GM20000 (cell line): ENCODE measurements around the gene KTN1.

ENCODE experiments used
- DNase-seq: peaks from one replicate; pipeline ENCODE4 v3.0.0; 2012; ENCODE audit warnings: low spot score
- TF ChIP-seq, protein P1 (sequence below): IDR thresholded peaks from 2 replicates; pipeline ENCODE4 v1.5.1; 2012; ENCODE audit warnings: mild to moderate bottlenecking, control low read depth; ENCODE audit errors: extremely low read depth, missing control alignments

The KTN1 gene

DNA sequence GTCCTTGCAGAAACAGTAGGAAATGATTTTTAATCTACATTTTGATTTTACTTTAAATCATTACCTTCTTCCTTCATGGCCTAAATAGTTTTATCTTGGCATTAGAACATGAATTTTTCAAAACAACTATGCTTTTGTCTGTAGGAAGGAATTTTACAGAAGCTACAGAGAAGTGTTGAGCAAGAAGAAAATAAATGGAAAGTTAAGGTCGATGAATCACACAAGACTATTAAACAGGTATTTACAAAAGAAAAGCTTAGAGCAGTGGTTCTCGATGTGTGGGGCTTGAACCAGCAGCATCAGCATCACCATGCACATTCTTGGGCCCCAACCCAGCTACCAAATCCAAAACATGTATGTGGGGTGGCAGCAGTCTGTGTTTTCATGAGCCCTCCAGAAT is 91.6 kb downstream of the KTN1 start:
- TF ChIP-seq, protein P1, sequence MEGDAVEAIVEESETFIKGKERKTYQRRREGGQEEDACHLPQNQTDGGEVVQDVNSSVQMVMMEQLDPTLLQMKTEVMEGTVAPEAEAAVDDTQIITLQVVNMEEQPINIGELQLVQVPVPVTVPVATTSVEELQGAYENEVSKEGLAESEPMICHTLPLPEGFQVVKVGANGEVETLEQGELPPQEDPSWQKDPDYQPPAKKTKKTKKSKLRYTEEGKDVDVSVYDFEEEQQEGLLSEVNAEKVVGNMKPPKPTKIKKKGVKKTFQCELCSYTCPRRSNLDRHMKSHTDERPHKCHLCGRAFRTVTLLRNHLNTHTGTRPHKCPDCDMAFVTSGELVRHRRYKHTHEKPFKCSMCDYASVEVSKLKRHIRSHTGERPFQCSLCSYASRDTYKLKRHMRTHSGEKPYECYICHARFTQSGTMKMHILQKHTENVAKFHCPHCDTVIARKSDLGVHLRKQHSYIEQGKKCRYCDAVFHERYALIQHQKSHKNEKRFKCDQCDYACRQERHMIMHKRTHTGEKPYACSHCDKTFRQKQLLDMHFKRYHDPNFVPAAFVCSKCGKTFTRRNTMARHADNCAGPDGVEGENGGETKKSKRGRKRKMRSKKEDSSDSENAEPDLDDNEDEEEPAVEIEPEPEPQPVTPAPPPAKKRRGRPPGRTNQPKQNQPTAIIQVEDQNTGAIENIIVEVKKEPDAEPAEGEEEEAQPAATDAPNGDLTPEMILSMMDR: no peak
- DNase-seq: no peak

DNA sequence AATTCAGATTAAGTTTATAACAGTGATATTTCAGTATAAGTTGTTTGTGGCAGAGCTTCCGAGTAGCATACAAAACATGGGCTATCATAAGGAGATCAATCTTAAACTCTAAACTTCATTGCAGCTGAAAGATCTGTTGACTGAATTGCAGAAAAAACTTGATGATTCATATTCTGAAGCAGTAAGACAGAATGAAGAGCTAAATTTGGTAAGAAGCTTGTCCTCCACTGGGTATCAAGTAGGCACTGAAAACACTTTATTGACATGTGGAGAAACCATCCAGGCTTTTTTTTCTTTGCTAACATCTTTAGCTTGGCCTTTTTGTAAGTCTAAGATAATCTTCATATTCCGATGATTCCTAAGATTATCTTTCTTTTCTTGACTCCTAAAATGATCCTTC is 93.0 kb downstream of the KTN1 start:
- DNase-seq: no peak
- TF ChIP-seq, protein P1: no peak

DNA sequence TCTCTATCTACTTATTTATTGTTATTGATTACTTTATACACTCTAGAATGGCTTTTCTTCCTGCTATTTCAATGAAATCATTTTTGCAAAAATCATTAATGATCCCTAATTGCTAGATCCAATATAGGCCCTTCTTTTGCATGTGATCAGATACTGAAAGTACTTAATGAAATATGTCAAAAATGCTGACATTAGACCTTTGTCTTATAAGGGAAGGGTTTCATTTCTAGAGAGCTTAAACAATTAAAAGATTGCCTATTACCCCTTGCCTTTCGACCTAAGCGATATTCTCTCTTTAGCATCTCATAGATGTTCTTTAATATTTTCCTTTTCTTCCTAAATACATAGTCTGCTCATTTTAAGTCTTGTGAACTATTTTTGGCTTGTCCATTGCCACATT is 101.1 kb downstream of the KTN1 start:
- TF ChIP-seq, protein P1: no peak

DNA sequence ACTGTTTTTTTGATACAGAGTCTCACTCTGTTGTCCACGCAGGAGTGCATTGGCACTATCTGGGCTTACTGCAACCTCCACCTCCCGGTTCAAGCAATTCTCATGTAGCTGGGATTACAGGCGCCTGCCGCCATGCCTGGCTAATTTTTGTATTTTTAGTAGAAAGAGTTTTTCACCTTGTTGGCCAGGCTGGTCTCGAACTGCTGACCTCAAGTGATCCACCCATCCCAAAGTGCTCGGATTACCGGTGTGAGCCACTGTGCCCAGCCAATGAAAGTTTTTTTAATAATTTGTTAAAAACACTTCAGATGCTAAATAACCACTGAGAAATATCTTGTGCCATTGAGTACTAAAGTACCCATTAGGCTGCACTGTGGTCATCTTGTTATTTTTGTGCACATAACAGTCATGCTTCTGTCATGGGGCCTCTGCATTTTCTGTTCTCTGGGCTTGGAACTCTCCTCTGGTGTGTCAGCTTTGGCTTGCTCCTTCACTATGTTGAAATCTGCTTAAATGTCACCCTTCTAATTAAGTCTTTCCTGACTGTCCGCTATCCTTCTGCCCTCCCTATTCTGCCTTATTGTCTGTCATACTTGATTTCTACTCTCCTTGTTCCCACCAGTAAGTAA is 105.1 kb downstream of the KTN1 start:
- TF ChIP-seq, protein P1: no peak
- no peak for DNase-seq

More for the DNA sequence above, 101.1 kb downstream of the KTN1 start:
- DNase-seq: no peak

DNA sequence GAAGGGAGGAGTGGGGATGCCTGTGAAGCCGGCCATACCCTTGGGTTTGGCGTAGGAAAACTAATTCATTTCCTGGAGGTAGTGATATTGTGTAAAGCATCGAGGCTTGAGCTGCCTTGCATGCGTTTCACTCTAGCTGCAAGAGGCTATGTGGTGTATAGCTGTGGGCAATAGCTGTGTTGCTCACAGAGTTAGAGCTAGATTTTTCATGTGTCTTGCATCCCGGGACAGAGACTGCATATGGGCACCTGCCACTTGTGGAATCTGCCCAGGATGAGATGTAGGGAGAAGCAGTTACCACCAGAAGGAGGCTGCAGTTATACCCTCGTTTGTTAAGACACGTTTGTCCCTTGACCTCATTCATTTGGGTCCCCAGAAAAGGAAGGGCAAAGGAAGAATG is 106.7 kb downstream of the KTN1 start:
- DNase-seq: no peak
- TF ChIP-seq, protein P1: no peak

DNA sequence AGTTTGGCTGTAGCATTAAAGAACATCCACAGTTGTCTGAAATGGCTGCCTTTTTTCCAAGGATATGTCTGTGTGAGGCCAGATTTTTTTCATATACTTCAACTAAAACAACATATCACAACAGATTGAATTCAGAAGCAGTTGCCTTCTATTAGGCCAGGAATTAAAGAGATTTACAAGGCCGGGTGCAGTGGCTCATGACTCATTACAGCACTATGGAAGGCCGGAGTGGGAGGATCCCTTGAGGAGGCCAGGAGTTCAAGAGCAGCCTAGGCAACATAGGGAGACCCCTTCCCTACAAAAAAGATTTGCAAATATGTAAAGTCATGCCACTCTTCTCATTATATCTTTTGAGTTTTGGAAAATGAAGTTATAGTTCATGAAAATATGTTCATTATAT is 108.6 kb downstream of the KTN1 start:
- TF ChIP-seq, protein P1: no peak
- DNase-seq: no peak

DNA sequence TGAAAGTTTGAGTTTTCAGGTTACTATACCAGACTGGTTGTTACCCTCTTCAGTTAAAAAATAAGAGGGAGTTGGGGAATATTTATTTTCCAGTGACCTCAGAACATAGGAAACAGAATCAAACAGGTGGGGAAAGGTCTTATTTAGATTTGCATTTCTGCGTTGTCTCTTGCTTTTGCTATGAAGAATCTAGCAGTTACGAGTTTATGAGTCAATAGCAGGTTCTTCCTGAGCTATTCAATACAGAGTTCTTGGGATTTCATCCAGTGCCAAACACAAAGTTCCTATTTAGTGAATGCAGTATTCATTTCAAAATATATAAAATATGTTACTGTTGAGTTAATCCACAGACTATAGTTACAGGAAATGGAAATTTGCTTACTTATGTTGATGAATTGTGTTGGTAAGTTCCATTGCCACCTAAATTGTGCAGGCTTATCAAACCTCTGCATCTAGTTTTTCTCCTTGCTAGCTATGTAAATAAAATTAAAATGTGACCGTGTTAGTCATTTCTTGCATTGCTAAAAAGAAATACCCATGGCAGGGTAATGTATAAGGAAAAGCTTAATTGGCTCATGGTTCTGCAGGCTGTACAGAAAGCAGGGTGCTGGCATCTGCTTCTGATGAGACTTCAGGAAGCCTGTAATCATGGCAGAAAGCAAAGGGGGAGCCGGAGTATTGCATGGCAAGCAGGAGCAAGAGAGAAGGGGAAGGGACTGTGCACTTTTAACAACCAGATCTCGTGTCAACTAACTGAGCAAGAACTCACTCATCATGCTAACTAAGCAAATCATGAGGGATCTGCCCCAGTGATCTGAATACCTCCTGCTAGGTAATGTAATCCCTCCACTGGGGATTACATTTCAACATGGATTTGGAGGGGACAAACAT is 110.2 kb downstream of the KTN1 start:
- DNase-seq: no peak
- TF ChIP-seq, protein P1: no peak
